A549 (cell line): ENCODE results near the gene KDM8. TPM values are rescaled to one million over a fixed set of nuclear protein-coding genes. Genes with fewer than 3 reads are reported as not detected.

ENCODE experiments used
- ATAC-seq, 2 experiments: fragments of 200-7000 bp in 1 of 2; fragments of >200 bp in 1 of 2; cut with Nextera tagmentation in 1 of 2; cut with Tn5 transposase in 1 of 2; 3 replicates each; pipeline versions ENCODE4 v1.8.0 to v1.9.1; 2018 to 2020; ENCODE audit warnings: mild to moderate bottlenecking in 1 of 2, moderate library complexity in 1 of 2
- CTCF ChIA-PET: fragments of 300-600 bp; sonication (Branson Sonifier 250); formaldehyde crosslinking; extraction: SDS; loops from one replicate; lab custom pipeline; 2021; ENCODE audit warnings: antibody characterized with exemption, inconsistent platforms; lab: Yijun Ruan, JAX
- POLR2A ChIA-PET: fragments of 350-600 bp; formaldehyde crosslinking; extraction: SDS; loops from one replicate; lab custom pipeline; 2021; ENCODE audit warnings: antibody characterized with exemption, inconsistent platforms; lab: Yijun Ruan, JAX
- DNase-seq, 2 experiments: peaks; one replicate each; pipeline versions ENCODE4 v3.0.0 to v3.0.0-alpha.2; 2011 to 2016; ENCODE audit warnings: low read depth in 1 of 2, low spot score in 1 of 2
- FAIRE-seq: peaks from 2 replicates; lab custom pipeline; 2011; peaks lifted over from hg19 to GRCh38; lab: Jason Lieb, UNC
- H3K27ac ChIP-seq, 2 experiments: fragments of >200 bp; sonication (Bioruptor Twin); formaldehyde crosslinking; 3 replicates each; pipeline ENCODE4 v1.5.1; 2016 to 2017
- H3K4me1 ChIP-seq: fragments of >200 bp; sonication (Bioruptor Twin); formaldehyde crosslinking; 3 replicates; pipeline ENCODE4 v1.6.1; 2016
- H3K4me2 ChIP-seq: fragments of >200 bp; sonication (Bioruptor Twin); formaldehyde crosslinking; 3 replicates; pipeline ENCODE4 v1.6.1; 2016
- H3K4me3 ChIP-seq: fragments of >200 bp; sonication (Bioruptor Twin); formaldehyde crosslinking; 3 replicates; pipeline ENCODE4 v1.5.1; 2016
- H3K9me3 ChIP-seq: fragments of >200 bp; sonication (Bioruptor Twin); formaldehyde crosslinking; 3 replicates; pipeline ENCODE4 v1.6.1; 2016
- CEBPB ChIP-seq, 2 experiments: fragments of >200 bp in 1 of 2; sonication (Bioruptor Twin) in 1 of 2; formaldehyde crosslinking in 1 of 2; IDR thresholded peaks; 2 replicates each; pipeline ENCODE4 v1.6.1; 2012 to 2016
- CHD4 ChIP-seq: fragments of 200-600 bp; sonication (generic); IDR thresholded peaks from 2 replicates; pipeline ENCODE4 v1.6.1; 2016; ENCODE audit warnings: antibody characterized with exemption, mild to moderate bottlenecking, borderline replicate concordance
- EHMT2 ChIP-seq: fragments of 200-600 bp; sonication (generic); IDR thresholded peaks from 2 replicates; pipeline ENCODE4 v1.6.1; 2016; ENCODE audit warnings: antibody characterized with exemption, low read depth, mild to moderate bottlenecking, moderate library complexity
- ESRRA ChIP-seq: fragments of 150-350 bp; IDR thresholded peaks from 2 replicates; pipeline ENCODE4 v1.6.1; 2014; ENCODE audit warnings: mild to moderate bottlenecking, low read length, borderline replicate concordance
- FOSB ChIP-seq: fragments of 250-450 bp; sonication (Bioruptor Pico); IDR thresholded peaks from 2 replicates; pipeline ENCODE4 v1.5.0; 2020; ENCODE audit warnings: mild to moderate bottlenecking, moderate library complexity
- JUN ChIP-seq, 2 experiments: fragments of >200 bp; sonication (Bioruptor Twin); formaldehyde crosslinking; IDR thresholded peaks; 2 replicates in 1 of 2; 3 replicates in 1 of 2; pipeline ENCODE4 v1.6.1; 2016 to 2017
- JUNB ChIP-seq: fragments of >200 bp; sonication (Bioruptor Twin); formaldehyde crosslinking; IDR thresholded peaks from 2 replicates; pipeline ENCODE4 v1.6.1; 2016
- MAFK ChIP-seq: fragments of 450-650 bp; IDR thresholded peaks from 2 replicates; pipeline ENCODE4 v1.6.1; 2014; ENCODE audit not compliant: partially characterized antibody
- NFE2L2 ChIP-seq: fragments of 150-350 bp; conservative IDR thresholded peaks from 2 replicates; pipeline ENCODE4 v1.6.1; 2014; ENCODE audit warnings: low read length
- PHF8 ChIP-seq: fragments of 200-600 bp; sonication (generic); IDR thresholded peaks from 2 replicates; pipeline ENCODE4 v1.6.1; 2016; ENCODE audit warnings: low read depth, mild to moderate bottlenecking, antibody characterized with exemption, moderate library complexity, borderline replicate concordance
- POLR2AphosphoS2 ChIP-seq: conservative IDR thresholded peaks from 2 replicates; pipeline ENCODE4 v1.6.1; 2012; ENCODE audit warnings: low read length, improper control_type of control experiment, inconsistent platforms
- RAD21 ChIP-seq, 2 experiments: fragments of >200 bp in 1 of 2; sonication (Bioruptor Twin) in 1 of 2; formaldehyde crosslinking in 1 of 2; IDR thresholded peaks in 1 of 2; conservative IDR thresholded peaks in 1 of 2; 2 replicates in 1 of 2; 3 replicates in 1 of 2; pipeline ENCODE4 v1.6.1; 2012 to 2018; ENCODE audit warnings: inconsistent platforms in 1 of 2
- SMC3 ChIP-seq: fragments of >200 bp; sonication (Bioruptor Twin); formaldehyde crosslinking; IDR thresholded peaks from 3 replicates; pipeline ENCODE4 v1.6.1; 2018; ENCODE audit warnings: inconsistent platforms
- ZFP36 ChIP-seq: fragments of 450-650 bp; IDR thresholded peaks from 2 replicates; pipeline ENCODE4 v1.6.1; 2014; ENCODE audit warnings: borderline replicate concordance; ENCODE audit not compliant: partially characterized antibody
- ZSCAN20 ChIP-seq: fragments of 250-450 bp; sonication (Bioruptor Pico); IDR thresholded peaks from 2 replicates; pipeline ENCODE4 v1.8.0; 2022; ENCODE audit warnings: mild to moderate bottlenecking, moderate library complexity
- WGBS: methylation state at CpG from one replicate; pipeline ENCODE4 v1.1.6; 2017; ENCODE audit errors: missing lambda C conversion rate; 5-methylcytosine and 5-hydroxymethylcytosine counted together
- polyA plus RNA-seq, 4 experiments: library from polyadenylated mRNA; depleted of rRNA in 3 of 4; stranded (reverse); fragments of >200 nt; fragmentation: RNase III in 1 of 4; extraction: RNeasy Plus Mini Kit Qiagen cat#74134 plus additional on column Dnase treatment in 1 of 4; gene quantifications; 2 replicates in 3 of 4; 3 replicates in 1 of 4; pipeline ENCODE4 v1.2.3, GENCODE V29; 2011 to 2017
- TF ChIP-seq, protein P1 (sequence below): fragments of 250-450 bp; sonication (Bioruptor Pico); IDR thresholded peaks from 2 replicates; pipeline ENCODE4 v1.5.0; 2021; ENCODE audit warnings: mild to moderate bottlenecking, moderate library complexity, borderline replicate concordance
- TF ChIP-seq, protein P2 (sequence below): fragments of >200 bp; sonication (Bioruptor Twin); formaldehyde crosslinking; IDR thresholded peaks from 2 replicates; pipeline ENCODE4 v1.6.1; 2016
- TF ChIP-seq, protein P3 (sequence below): fragments of >200 bp; sonication (Bioruptor Twin); formaldehyde crosslinking; IDR thresholded peaks from 3 replicates; pipeline ENCODE4 v1.5.1; 2016
- TF ChIP-seq, protein P4 (sequence below): IDR thresholded peaks from 2 replicates; pipeline ENCODE4 v1.6.1; 2012

KDM8 gene
- polyA plus RNA-seq, 2 of the 4 experiments (the other 2 are of a cell fraction) = 1.6 to 2.3 TPM

DNA sequence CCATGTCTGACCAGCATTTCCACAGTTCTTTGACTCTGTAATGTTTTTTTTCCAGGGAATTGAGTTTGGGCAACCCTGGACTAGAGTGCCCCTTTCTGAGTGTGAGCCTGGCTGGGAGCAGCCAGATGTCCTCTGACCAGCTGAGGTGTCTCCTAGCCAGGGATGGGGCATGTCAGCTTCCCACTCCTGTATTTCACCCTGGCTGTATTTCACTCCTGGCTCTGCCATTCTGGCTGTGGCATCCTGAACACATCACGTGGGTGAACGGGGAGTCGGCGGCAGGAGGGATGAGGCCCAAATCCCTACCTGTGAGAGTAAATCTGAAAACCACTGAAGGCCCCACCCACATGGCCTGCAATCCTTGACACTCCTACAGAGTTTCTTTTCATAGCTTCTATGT lies 31.3 kb downstream of the KDM8 start:
- POLR2A ChIA-PET = interaction anchor here (0.6 to 2.4 kb wide), 2 partner anchors 31 to 197 kb away, joined by 3 to 12 read pairs; partner anchors contain the start of gene KDM8

DNA sequence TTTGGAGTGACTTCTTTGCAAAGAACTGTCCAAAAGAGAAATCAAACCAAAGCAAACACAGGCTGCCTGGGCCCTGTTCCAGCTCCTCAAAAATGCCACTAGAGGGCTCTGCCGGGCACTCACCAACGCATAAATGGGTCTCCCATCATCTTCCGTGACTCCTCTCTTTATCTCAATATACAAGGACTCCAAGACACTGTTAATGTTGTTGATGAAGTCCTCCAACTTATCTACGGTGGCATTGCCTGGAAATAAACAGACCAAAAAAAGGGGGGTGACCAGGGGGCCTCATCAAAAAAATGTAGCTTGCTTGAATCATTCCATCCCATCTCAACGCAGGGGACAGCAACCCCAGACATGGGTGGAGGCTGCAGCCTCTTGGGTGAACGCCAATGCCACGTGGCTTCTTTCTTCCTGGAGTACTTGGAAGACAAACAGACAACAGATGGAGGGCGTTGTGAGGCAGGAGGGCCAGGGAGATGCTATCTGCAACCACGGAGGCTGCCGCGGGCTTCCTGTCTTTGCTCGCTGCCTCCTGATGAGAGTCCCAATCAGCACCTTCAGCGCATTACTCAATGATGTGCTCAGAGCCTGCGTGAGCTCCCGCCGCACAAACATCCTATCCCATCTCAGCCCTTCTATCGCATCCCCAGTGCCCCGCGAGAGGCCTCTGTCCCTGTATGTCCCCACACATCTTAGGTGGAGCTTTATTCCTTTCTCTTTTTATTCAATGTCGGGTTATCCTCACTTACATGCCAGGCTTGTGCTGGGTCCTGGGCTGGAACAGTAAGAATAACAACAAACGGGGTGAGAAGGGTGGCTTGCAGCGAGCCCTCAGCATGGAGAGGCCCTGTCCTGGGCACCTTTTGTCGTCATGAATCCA lies 32.0 kb downstream of the KDM8 start:
- no peak for FAIRE-seq
- POLR2A ChIA-PET = interaction anchor here (2.4 kb wide), 1 partner anchor 31 kb away, joined by 12 read pairs; the partner anchor contains the start of gene KDM8
- ATAC-seq = peak; percentile 82 to 91; a peak in 5 of 6 replicates

More for the DNA sequence above, 31.3 kb downstream of the KDM8 start:
- 23% methylated on average over 4 of the region's 4 CpGs for whole genome bisulfite sequencing
- no peak for FAIRE-seq
- Histone ChIP-seq H3K4me2 (no peak overlapping the region; the same call in 2 of the 3 replicates), H3K27ac (peak overlapping the region in 1 of 2 experiments; percentile 34; a peak in 1 of 6 replicates), H3K4me1 (peaks cover 11% of the 10 kb centered on the region)
- CTCF ChIA-PET = interaction anchor here (0.7 to 16.7 kb wide), 65 partner anchors 10 to 293 kb away, joined by 3 to 291 read pairs (median 8); partner anchors contain the start of gene KDM8
- TF ChIP-seq ZFP36 = no peak
- TF ChIP-seq, protein P1, sequence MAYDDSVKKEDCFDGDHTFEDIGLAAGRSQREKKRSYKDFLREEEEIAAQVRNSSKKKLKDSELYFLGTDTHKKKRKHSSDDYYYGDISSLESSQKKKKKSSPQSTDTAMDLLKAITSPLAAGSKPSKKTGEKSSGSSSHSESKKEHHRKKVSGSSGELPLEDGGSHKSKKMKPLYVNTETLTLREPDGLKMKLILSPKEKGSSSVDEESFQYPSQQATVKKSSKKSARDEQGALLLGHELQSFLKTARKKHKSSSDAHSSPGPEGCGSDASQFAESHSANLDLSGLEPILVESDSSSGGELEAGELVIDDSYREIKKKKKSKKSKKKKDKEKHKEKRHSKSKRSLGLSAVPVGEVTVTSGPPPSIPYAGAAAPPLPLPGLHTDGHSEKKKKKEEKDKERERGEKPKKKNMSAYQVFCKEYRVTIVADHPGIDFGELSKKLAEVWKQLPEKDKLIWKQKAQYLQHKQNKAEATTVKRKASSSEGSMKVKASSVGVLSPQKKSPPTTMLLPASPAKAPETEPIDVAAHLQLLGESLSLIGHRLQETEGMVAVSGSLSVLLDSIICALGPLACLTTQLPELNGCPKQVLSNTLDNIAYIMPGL (CRISPR knock-in tag) = no peak
- no peak for TF ChIP-seq NFE2L2
- no peak for TF ChIP-seq JUN (IDR thresholded peaks at IDR 0.05)
- no peak for TF ChIP-seq CEBPB (IDR thresholded peaks at IDR 0.05)
- TF ChIP-seq, protein P2, sequence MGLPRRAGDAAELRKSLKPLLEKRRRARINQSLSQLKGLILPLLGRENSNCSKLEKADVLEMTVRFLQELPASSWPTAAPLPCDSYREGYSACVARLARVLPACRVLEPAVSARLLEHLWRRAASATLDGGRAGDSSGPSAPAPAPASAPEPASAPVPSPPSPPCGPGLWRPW = no peak
- TF ChIP-seq, all 56 proteins: peak for 0
- DNase-seq = no peak
- no peaks in the 10 kb centered on the region for H3K9me3 ChIP-seq
- no peak overlapping the region for H3K4me3 ChIP-seq
- no peak for ATAC-seq

DNA sequence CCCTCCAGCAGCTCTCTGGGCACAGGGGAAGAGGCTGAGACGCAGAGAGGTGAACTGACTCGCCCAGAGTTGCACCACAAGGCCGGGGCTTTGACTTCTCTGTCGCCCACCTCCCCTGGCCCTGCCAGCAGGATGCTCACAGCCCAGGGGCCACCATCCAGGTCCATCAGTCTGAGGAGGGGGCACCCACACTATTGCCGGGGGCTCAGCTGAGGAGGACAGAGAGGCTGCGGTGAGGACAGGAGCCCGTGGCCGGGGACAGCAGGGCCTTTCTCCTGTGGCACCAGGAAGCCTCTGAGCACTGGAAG lies 32.6 kb downstream of the KDM8 start:
- WGBS = 87% methylated on average over 6 of the region's 8 CpGs
- no peak overlapping the region for H3K4me2 ChIP-seq
- ATAC-seq = peak in 1 of 2 experiments; percentile 9; a peak in 1 of 6 replicates
- TF ChIP-seq EHMT2 (no peak), ESRRA (no peak), CHD4 (no peak), MAFK (no peak)
- TF ChIP-seq, protein P3, sequence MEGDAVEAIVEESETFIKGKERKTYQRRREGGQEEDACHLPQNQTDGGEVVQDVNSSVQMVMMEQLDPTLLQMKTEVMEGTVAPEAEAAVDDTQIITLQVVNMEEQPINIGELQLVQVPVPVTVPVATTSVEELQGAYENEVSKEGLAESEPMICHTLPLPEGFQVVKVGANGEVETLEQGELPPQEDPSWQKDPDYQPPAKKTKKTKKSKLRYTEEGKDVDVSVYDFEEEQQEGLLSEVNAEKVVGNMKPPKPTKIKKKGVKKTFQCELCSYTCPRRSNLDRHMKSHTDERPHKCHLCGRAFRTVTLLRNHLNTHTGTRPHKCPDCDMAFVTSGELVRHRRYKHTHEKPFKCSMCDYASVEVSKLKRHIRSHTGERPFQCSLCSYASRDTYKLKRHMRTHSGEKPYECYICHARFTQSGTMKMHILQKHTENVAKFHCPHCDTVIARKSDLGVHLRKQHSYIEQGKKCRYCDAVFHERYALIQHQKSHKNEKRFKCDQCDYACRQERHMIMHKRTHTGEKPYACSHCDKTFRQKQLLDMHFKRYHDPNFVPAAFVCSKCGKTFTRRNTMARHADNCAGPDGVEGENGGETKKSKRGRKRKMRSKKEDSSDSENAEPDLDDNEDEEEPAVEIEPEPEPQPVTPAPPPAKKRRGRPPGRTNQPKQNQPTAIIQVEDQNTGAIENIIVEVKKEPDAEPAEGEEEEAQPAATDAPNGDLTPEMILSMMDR = no peak
- TF ChIP-seq, protein P2 = no peak
- TF ChIP-seq, all 56 proteins: peak for 0
- FAIRE-seq (no peak), DNase-seq (no peak)
- ChIA-PET CTCF (interaction anchor here (0.8 to 16.7 kb wide), 31 partner anchors 10 to 292 kb away, joined by 3 to 291 read pairs (median 11); partner anchors contain the start of gene KDM8), POLR2A (interaction anchor here (2.4 kb wide), 1 partner anchor 32 kb away, joined by 12 read pairs; the partner anchor contains the start of gene KDM8)
- peak overlapping the region; percentile 3 to 61; a peak in 2 of 6 replicates for H3K27ac ChIP-seq
- H3K9me3 ChIP-seq = no peaks in the 10 kb centered on the region
- H3K4me1 ChIP-seq = peaks cover 11% of the 10 kb centered on the region
- H3K4me3 ChIP-seq = no peak overlapping the region

More for the DNA sequence above, 32.0 kb downstream of the KDM8 start:
- no peak overlapping the region for H3K4me3 ChIP-seq
- H3K27ac ChIP-seq = peak overlapping the region; percentile 3 to 61; a peak in 3 of 6 replicates
- H3K4me1 ChIP-seq = peaks cover 11% of the 10 kb centered on the region
- no peak for TF ChIP-seq JUNB
- TF ChIP-seq ZSCAN20 (CRISPR knock-in tag) = no peak
- TF ChIP-seq, protein P3 = peak; percentile 87
- no peak for TF ChIP-seq FOSB (CRISPR knock-in tag)
- TF ChIP-seq PHF8 = no peak
- no peak for TF ChIP-seq POLR2AphosphoS2
- TF ChIP-seq, protein P4, sequence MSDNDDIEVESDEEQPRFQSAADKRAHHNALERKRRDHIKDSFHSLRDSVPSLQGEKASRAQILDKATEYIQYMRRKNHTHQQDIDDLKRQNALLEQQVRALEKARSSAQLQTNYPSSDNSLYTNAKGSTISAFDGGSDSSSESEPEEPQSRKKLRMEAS = peak; percentile 21; the same call in 1 of the 2 replicates
- peak; percentile 85 to 88 for TF ChIP-seq RAD21 (conservative IDR thresholded peaks at IDR 0.05 in 1 of 2, IDR thresholded peaks at IDR 0.05 in 1 of 2)
- peak; percentile 95 for TF ChIP-seq SMC3
- whole genome bisulfite sequencing = 63% methylated on average over 23 of the region's 23 CpGs
- H3K4me2 ChIP-seq = peak overlapping the region; percentile 51
- no peaks in the 10 kb centered on the region for H3K9me3 ChIP-seq
- CTCF ChIA-PET = interaction anchor here (0.7 to 16.7 kb wide), 70 partner anchors 10 to 293 kb away, joined by 3 to 291 read pairs (median 8); partner anchors contain the start of gene KDM8
- peak; percentile 40 to 68 for DNase-seq
